Lung (tissue), 12 donors: ENCODE data around the gene UBE4A. TPM values are rescaled to one million over a fixed set of nuclear protein-coding genes. Genes with fewer than 3 reads are reported as not detected.

Experiments
- ATAC-seq: fragments of 200-7000 bp; cut with Tn5 transposase; one replicate; pipeline ENCODE4 v1.9.1; 2020; ENCODE audit warnings: moderate number of reproducible peaks; ENCODE audit not compliant: insufficient read depth, low FRiP score
- DNase-seq, 3 donors: peaks; one replicate each; pipeline ENCODE4 v3.0.0-alpha.2; 2013 to 2017
- H3K27ac ChIP-seq, 2 donors: one replicate each; pipeline ENCODE4 v1.5.1; 2013; ENCODE audit warnings: mild to moderate bottlenecking in 2 of 2, moderate library complexity in 2 of 2, control low read depth in 1 of 2, inconsistent platforms in 1 of 2, low read depth in 1 of 2, low read length in 1 of 2
- H3K27me3 ChIP-seq, 3 donors: one replicate each; pipeline ENCODE4 v1.5.1; 2013; ENCODE audit warnings: low read length in 2 of 3; ENCODE audit not compliant: control insufficient read depth in 3 of 3, insufficient read depth in 3 of 3
- H3K36me3 ChIP-seq, 4 donors: one replicate each; pipeline ENCODE4 v1.5.1; 2013; ENCODE audit warnings: low read length in 4 of 4, mild to moderate bottlenecking in 1 of 4, moderate library complexity in 1 of 4; ENCODE audit not compliant: control insufficient read depth in 4 of 4, insufficient read depth in 4 of 4
- H3K4me1 ChIP-seq, 5 donors: one replicate each; pipeline ENCODE4 v1.5.1; 2013; ENCODE audit warnings: low read length in 5 of 5, mild to moderate bottlenecking in 2 of 5, moderate library complexity in 1 of 5; ENCODE audit not compliant: control insufficient read depth in 5 of 5, insufficient read depth in 5 of 5
- H3K4me3 ChIP-seq: one replicate; pipeline ENCODE4 v1.5.1; 2013; ENCODE audit warnings: mild to moderate bottlenecking, control low read depth, moderate library complexity
- H3K9ac ChIP-seq, 2 donors: one replicate each; pipeline ENCODE4 v1.5.1; 2013; ENCODE audit warnings: low read length in 2 of 2, control low read depth in 1 of 2; ENCODE audit not compliant: insufficient read depth in 1 of 2
- H3K9me3 ChIP-seq, 4 donors: one replicate each; pipeline ENCODE4 v1.5.1; 2013; ENCODE audit warnings: low read length in 3 of 4, mild to moderate bottlenecking in 1 of 4, moderate library complexity in 1 of 4; ENCODE audit not compliant: control insufficient read depth in 4 of 4, insufficient read depth in 3 of 4
- WGBS, 2 donors: extraction: QIAGEN DNeasy Blood & Tissue Kit; methylation state at CpG; one replicate each; pipeline ENCODE4 v1.1.7; 2013; 5-methylcytosine and 5-hydroxymethylcytosine counted together
- polyA plus RNA-seq, 2 donors: library from polyadenylated mRNA; stranded (reverse); fragments of 200-250 nt; gene quantifications; one replicate each; pipeline ENCODE4 v1.2.1, GENCODE V29; 2013
- total RNA-seq, 2 donors: library from RNA; depleted of rRNA in 1 of 2; stranded (reverse); fragments of >200 nt in 1 of 2; gene quantifications; one replicate each; pipeline ENCODE4 v1.2.1, GENCODE V29; 2014 to 2021
- TF ChIP-seq, protein P1 (sequence below): IDR thresholded peaks from 2 replicates; pipeline ENCODE4 v1.5.1; 2012; ENCODE audit warnings: mild to moderate bottlenecking; ENCODE audit errors: control extremely low read depth, extremely low read depth
- donor health status: control.
- donor health status: control.
- donor health status: Bipolar disorder and iron deficiency.
- donor health status: healthy.
- donor health status: DM: yes; HTN: yes; CAD: no.

The UBE4A gene
- total and polyA plus RNA-seq, 4 donors, result 14.9 to 53.2 (median 27.8) TPM

DNA sequence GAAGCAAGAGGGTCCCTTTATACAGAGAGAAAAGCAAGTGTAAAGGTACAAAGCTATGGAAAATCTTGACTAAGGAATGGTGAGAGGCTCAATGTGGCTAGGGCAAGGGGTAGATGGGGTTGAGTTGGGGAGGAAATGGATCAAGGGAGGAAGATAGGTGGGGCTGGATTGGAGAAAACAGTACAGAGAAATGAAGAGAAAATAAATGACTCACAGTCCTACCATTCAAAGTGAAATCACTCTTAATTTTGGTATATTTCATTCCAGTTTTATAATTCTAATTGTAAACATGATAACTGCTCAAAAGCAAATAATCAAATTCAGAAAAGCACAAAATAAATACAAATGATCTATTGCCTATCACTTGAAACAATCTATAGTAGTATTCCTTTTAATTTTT is 16.6 kb downstream of the UBE4A start:
- Histone ChIP-seq H3K4me1 (no peaks in the 10 kb centered on the region), H3K9me3 (no peaks in the 10 kb centered on the region), H3K36me3 (peaks cover 38 to 58% (median 45%) of the 10 kb centered on the region in 4 donors), H3K4me3 (no peak overlapping the region), H3K27ac (no peak overlapping the region), H3K27me3 (no peaks in the 10 kb centered on the region), H3K9ac (no peak overlapping the region)
- TF ChIP-seq, protein P1, sequence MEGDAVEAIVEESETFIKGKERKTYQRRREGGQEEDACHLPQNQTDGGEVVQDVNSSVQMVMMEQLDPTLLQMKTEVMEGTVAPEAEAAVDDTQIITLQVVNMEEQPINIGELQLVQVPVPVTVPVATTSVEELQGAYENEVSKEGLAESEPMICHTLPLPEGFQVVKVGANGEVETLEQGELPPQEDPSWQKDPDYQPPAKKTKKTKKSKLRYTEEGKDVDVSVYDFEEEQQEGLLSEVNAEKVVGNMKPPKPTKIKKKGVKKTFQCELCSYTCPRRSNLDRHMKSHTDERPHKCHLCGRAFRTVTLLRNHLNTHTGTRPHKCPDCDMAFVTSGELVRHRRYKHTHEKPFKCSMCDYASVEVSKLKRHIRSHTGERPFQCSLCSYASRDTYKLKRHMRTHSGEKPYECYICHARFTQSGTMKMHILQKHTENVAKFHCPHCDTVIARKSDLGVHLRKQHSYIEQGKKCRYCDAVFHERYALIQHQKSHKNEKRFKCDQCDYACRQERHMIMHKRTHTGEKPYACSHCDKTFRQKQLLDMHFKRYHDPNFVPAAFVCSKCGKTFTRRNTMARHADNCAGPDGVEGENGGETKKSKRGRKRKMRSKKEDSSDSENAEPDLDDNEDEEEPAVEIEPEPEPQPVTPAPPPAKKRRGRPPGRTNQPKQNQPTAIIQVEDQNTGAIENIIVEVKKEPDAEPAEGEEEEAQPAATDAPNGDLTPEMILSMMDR, result no peak
- DNase-seq (no peak), ATAC-seq (no peak)

DNA sequence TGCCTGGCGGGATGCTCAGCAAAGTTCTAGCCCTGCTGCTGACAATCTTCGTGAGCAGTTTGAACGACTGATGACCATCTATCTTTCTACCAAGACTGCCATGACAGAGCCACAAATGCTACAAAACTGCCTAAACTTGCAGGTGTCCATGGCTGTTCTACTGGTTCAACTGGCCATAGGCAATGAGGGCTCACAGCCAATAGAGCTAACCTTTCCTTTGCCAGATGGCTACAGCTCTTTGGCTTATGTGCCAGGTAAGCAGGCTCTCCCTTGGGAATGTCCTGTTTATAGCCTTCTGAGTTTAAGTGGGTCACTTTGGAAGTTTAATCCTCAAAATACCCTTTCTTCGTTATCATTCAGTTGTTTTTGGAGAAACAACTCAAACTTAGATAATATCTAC is 20.1 kb downstream of the UBE4A start:
- Histone ChIP-seq H3K9me3 (no peaks in the 10 kb centered on the region), H3K4me1 (no peaks in the 10 kb centered on the region), H3K9ac (no peak overlapping the region), H3K27ac (no peak overlapping the region), H3K36me3 (peaks cover 23 to 49% (median 46%) of the 10 kb centered on the region in 4 donors), H3K4me3 (no peak overlapping the region), H3K27me3 (no peaks in the 10 kb centered on the region)
- 96% methylated on average over 4 of the region's 4 CpGs for WGBS, 2 donors
- TF ChIP-seq, protein P1, result no peak
- ATAC-seq, result no peak
- no peak for DNase-seq

DNA sequence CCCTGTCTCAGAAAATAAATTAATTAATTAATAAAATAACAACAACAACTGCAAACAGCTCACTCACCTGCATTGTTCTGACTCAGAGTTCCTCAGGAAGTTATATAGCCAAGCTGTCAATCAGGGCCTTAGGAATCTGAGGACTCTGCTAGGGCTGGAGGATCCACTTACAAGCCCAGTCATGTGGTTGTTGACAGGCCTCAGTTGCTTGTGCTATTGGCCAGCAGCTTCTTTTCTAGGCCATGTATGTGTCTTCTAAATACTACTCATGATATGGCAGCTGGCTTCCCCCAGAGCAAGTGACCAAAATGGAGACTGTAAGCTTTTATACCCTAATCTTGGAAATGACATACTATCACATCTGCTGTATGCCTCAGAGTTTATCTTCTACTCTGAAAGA is 21.2 kb downstream of the UBE4A start:
- Histone ChIP-seq H3K9me3 (no peaks in the 10 kb centered on the region), H3K9ac (no peak overlapping the region), H3K27ac (no peak overlapping the region), H3K4me3 (no peak overlapping the region), H3K36me3 (peaks cover 25 to 53% (median 48%) of the 10 kb centered on the region in 4 donors), H3K27me3 (no peaks in the 10 kb centered on the region), H3K4me1 (no peaks in the 10 kb centered on the region)
- DNase-seq, result no peak
- TF ChIP-seq, protein P1, result no peak
- no peak for ATAC-seq

DNA sequence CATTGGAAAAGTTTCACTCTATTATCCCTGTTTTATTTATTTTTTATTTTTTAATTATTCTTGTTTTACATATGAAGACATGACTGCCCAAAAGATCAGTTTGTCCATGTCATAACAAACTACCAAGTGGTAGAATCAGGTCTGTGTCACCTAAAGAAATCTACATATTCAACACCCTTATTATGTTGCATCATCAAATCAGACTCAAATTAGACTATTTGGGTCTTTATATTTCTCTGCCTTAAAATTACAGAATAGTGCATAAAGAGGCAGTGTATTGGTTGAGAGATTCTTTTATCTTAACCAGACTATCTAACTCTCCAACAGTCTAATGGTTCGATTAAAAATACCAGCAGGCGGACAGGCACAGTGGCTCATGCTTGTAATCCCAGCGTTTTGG is 23.6 kb downstream of the UBE4A start:
- WGBS, 2 donors, result 93 to 98% methylated on average over 3 of the region's 3 CpGs
- Histone ChIP-seq H3K36me3 (peaks cover 27 to 63% (median 51%) of the 10 kb centered on the region in 4 donors), H3K4me3 (no peak overlapping the region), H3K27me3 (no peaks in the 10 kb centered on the region), H3K9ac (no peak overlapping the region), H3K4me1 (no peaks in the 10 kb centered on the region), H3K9me3 (no peaks in the 10 kb centered on the region), H3K27ac (no peak overlapping the region)
- no peak for DNase-seq
- ATAC-seq, result no peak
- TF ChIP-seq, protein P1, result no peak
